CD4-positive, alpha-beta T cell (primary cell): ENCODE data around the gene QTRT2. TPM values are rescaled to one million over a fixed set of nuclear protein-coding genes. Genes with fewer than 3 reads are reported as not detected.

Source experiments
- ATAC-seq: fragments of 200-7000 bp; cut with Tn5 transposase; one replicate; pipeline ENCODE4 v1.10.0; 2022; ENCODE audit warnings: mild to moderate bottlenecking; ENCODE audit not compliant: poor library complexity
- CTCF ChIA-PET: fragments of 350-600 bp; sonication (Branson Sonifier 250); formaldehyde crosslinking; loops from one replicate; lab custom pipeline; 2021; ENCODE audit warnings: antibody characterized with exemption, inconsistent platforms; lab: Charles Lee
- POLR2A ChIA-PET: fragments of 350-600 bp; sonication (Branson Sonifier 250); formaldehyde crosslinking; loops from one replicate; lab custom pipeline; 2021; ENCODE audit warnings: antibody characterized with exemption, inconsistent platforms; lab: Charles Lee
- DNase-seq, 14 experiments: peaks; one replicate each; pipeline ENCODE4 v3.0.0-alpha.2; 2013 to 2020; ENCODE audit warnings: mixed read lengths in 2 of 14
- H3K27ac ChIP-seq, 2 donors: one replicate each; pipeline versions ENCODE4 v1.5.1 to v1.7.0; 2013; ENCODE audit warnings: low read length in 2 of 2, low read depth in 1 of 2, mild to moderate bottlenecking in 1 of 2
- H3K27me3 ChIP-seq, 2 experiments: 1 replicate in 1 of 2; 2 replicates in 1 of 2; pipeline versions ENCODE4 v1.6.1 to v1.7.0; 2013; ENCODE audit warnings: low read length in 2 of 2, control low read depth in 1 of 2, mild to moderate bottlenecking in 1 of 2, moderate library complexity in 1 of 2; ENCODE audit not compliant: insufficient read depth in 2 of 2, control insufficient read depth in 1 of 2
- H3K36me3 ChIP-seq: one replicate; pipeline ENCODE4 v1.6.1; 2013; ENCODE audit warnings: low read length, control low read depth; ENCODE audit not compliant: insufficient read depth
- H3K4me1 ChIP-seq: one replicate; pipeline ENCODE4 v1.6.1; 2013; ENCODE audit warnings: low read length, control low read depth; ENCODE audit not compliant: insufficient read depth
- H3K4me3 ChIP-seq: one replicate; pipeline ENCODE4 v1.5.1; 2013; ENCODE audit warnings: mild to moderate bottlenecking, low read length, moderate library complexity
- H3K9me3 ChIP-seq, 2 experiments: 1 replicate in 1 of 2; 2 replicates in 1 of 2; pipeline versions ENCODE4 v1.6.1 to v1.7.0; 2013; ENCODE audit warnings: low read length in 2 of 2, mild to moderate bottlenecking in 2 of 2, control low read depth in 1 of 2, moderate library complexity in 1 of 2; ENCODE audit not compliant: control insufficient read depth in 1 of 2, insufficient read depth in 1 of 2
- H3K27ac Mint-ChIP-seq: one replicate; pipeline ENCODE4 v1.8.0; 2020; ENCODE audit warnings: mixed read lengths
- H3K27me3 Mint-ChIP-seq: one replicate; pipeline ENCODE4 v1.8.0; 2021; ENCODE audit warnings: mixed read lengths
- H3K36me3 Mint-ChIP-seq: one replicate; pipeline ENCODE4 v1.8.0; 2021; ENCODE audit warnings: low read depth, mixed read lengths
- H3K4me1 Mint-ChIP-seq: one replicate; pipeline ENCODE4 v1.8.0; 2021; ENCODE audit warnings: low read depth, mixed read lengths
- H3K4me3 Mint-ChIP-seq: one replicate; pipeline ENCODE4 v1.8.0; 2020; ENCODE audit warnings: mild to moderate bottlenecking, mixed read lengths
- H3K9me3 Mint-ChIP-seq: one replicate; pipeline ENCODE4 v1.8.0; 2020; ENCODE audit warnings: mixed read lengths
- intact Hi-C, 2 experiments: fragments of 100-400 bp; cut with DNase I in 1 of 2; cut with micrococcal nuclease in 1 of 2; formaldehyde crosslinking; loops; one replicate each; pipeline versions ENCODE4 v1.15.1 to v1.9.0; 2023 to 2025; cut with DNase I, micrococcal nuclease
- total RNA-seq, 174 experiments: library from RNA in 2 of 174; stranded (reverse) in 2 of 174; gene quantifications; one replicate each; pipeline ENCODE4 v1.2.3 and lab custom pipeline; 2021 to 2026
- TF ChIP-seq, protein P1 (sequence below): fragments of 200-600 bp; IDR thresholded peaks from one replicate; pipeline ENCODE4 v1.8.0; 2022; ENCODE audit warnings: antibody characterized with exemption, mild to moderate bottlenecking

The QTRT2 gene
- total RNA-seq, 2 experiments from 2014 or later, result 22.8 to 27.0 TPM

DNA sequence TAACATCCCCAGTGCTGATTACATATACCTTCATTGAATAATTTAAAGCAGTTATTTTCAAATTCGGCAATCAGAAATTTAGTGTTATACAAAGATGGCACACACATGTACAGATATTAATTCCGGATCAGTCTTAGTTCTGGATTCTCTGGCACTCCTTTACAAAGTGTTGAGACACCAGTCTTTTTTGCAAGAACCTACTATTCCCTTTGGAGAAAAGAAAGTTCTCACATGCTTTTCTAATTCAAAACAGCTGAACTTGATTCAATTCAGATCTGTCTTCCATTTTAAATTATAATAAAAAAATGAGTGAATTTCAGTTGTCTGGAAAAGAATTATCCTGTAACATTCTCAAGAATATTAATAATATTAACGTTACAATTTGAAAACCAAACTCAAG lies 20.6 kb upstream of the QTRT2 start:
- no peak for ATAC-seq
- TF ChIP-seq, protein P1, sequence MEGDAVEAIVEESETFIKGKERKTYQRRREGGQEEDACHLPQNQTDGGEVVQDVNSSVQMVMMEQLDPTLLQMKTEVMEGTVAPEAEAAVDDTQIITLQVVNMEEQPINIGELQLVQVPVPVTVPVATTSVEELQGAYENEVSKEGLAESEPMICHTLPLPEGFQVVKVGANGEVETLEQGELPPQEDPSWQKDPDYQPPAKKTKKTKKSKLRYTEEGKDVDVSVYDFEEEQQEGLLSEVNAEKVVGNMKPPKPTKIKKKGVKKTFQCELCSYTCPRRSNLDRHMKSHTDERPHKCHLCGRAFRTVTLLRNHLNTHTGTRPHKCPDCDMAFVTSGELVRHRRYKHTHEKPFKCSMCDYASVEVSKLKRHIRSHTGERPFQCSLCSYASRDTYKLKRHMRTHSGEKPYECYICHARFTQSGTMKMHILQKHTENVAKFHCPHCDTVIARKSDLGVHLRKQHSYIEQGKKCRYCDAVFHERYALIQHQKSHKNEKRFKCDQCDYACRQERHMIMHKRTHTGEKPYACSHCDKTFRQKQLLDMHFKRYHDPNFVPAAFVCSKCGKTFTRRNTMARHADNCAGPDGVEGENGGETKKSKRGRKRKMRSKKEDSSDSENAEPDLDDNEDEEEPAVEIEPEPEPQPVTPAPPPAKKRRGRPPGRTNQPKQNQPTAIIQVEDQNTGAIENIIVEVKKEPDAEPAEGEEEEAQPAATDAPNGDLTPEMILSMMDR, result no peak
- no peaks in the 10 kb centered on the region for H3K4me1 Mint-ChIP-seq
- intact Hi-C loops, result no loop called here
- Histone ChIP-seq H3K27ac (no peak overlapping the region), H3K4me1 (no peaks in the 10 kb centered on the region), H3K27me3 (no peaks in the 10 kb centered on the region), H3K4me3 (no peak overlapping the region), H3K9me3 (no peaks in the 10 kb centered on the region), H3K36me3 (no peaks in the 10 kb centered on the region)
- ChIA-PET CTCF (no interaction called here), POLR2A (no interaction called here)
- no peak overlapping the region for H3K27ac Mint-ChIP-seq
- H3K4me3 Mint-ChIP-seq, result no peak overlapping the region
- H3K9me3 Mint-ChIP-seq, result no peaks in the 10 kb centered on the region
- no peaks in the 10 kb centered on the region for H3K27me3 Mint-ChIP-seq
- no peak for DNase-seq
- H3K36me3 Mint-ChIP-seq, result peaks cover 31% of the 10 kb centered on the region

DNA sequence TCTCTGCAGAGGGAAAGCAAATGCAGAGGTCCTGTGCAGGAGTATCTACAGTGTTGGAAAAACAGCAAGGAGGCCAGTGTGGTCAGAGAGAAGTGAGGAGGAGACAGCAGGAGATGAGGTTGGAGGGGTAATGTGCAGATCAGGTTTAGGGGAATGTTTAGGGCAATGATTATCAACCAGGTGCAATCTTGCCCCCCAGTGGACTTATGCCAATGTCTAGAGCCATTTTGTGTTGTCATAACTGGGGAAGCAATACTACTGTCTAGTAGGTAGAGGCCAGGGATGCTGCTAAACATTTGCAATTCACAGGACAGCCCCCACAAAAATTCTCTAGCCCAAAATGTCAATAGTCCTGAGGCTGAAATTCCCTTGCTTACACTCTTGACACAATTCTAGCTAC lies 13.3 kb upstream of the QTRT2 start:
- POLR2A ChIA-PET, result no interaction called here
- CTCF ChIA-PET, result no interaction called here

DNA sequence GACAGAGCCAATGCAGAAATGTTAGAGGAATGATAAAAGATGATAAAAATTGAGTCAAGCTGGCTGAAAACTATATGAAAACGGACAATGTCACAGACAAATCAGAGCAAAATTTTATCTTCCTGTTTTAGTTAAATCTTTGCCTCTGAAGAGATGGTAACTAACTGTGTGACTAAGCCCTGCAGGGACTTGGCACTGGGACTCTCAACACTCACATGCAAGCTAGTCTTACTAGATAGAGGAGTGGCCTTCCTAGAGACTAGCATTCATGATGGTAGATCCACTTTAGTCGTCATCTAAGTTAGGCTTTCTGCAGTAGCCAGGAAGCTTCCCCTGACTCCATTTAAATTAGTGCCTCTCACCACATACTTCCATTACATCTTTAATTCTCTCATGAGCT lies 4.3 kb upstream of the QTRT2 start:
- Mint-ChIP-seq H3K4me1 (peaks cover 20% of the 10 kb centered on the region), H3K4me3 (no peak overlapping the region), H3K27me3 (no peaks in the 10 kb centered on the region), H3K9me3 (no peaks in the 10 kb centered on the region), H3K27ac (no peak overlapping the region), H3K36me3 (peaks cover 7% of the 10 kb centered on the region)
- no peak for DNase-seq
- Histone ChIP-seq H3K9me3 (no peaks in the 10 kb centered on the region), H3K27me3 (no peaks in the 10 kb centered on the region), H3K36me3 (no peaks in the 10 kb centered on the region), H3K4me1 (peaks cover 7% of the 10 kb centered on the region), H3K27ac (no peak overlapping the region), H3K4me3 (no peak overlapping the region)
- intact Hi-C loops, result loop anchor here (10.0 kb wide), 4 partner anchors 163 to 1093 kb away; partner anchors contain the start of genes GRAMD1C (in 1 of the 2), SIDT1 (in 1 of the 2) and ZBTB20 (in 1 of the 2)
- ChIA-PET POLR2A (no interaction called here), CTCF (interaction anchor here (0.6 kb wide), 1 partner anchor 139 kb away, joined by 5 read pairs; no protein-coding TSS in a partner anchor)
- no peak for ATAC-seq
- TF ChIP-seq, protein P1, result no peak

More for the DNA sequence above, 13.3 kb upstream of the QTRT2 start:
- TF ChIP-seq, protein P1, result no peak
- ATAC-seq (no peak), DNase-seq (peak in 1 of 14 experiments; percentile 9)
- Histone ChIP-seq H3K4me3 (no peak overlapping the region), H3K9me3 (no peaks in the 10 kb centered on the region), H3K4me1 (no peaks in the 10 kb centered on the region), H3K36me3 (no peaks in the 10 kb centered on the region), H3K27ac (no peak overlapping the region), H3K27me3 (no peaks in the 10 kb centered on the region)
- no peaks in the 10 kb centered on the region for H3K27me3 Mint-ChIP-seq
- H3K27ac Mint-ChIP-seq, result no peak overlapping the region
- H3K4me3 Mint-ChIP-seq, result no peak overlapping the region
- peaks cover 3% of the 10 kb centered on the region for H3K36me3 Mint-ChIP-seq
- no peaks in the 10 kb centered on the region for H3K9me3 Mint-ChIP-seq
- H3K4me1 Mint-ChIP-seq, result no peaks in the 10 kb centered on the region
- intact Hi-C loops, result no loop called here
